Hypothalamus (tissue), 51 donors: ENCODE measurements around the gene SYNPO.

Experiments
- DNase-seq, 51 donors: peaks; one replicate each; lab custom pipeline; 2025; lab: John Stamatoyannopoulos, UW

The SYNPO gene

DNA sequence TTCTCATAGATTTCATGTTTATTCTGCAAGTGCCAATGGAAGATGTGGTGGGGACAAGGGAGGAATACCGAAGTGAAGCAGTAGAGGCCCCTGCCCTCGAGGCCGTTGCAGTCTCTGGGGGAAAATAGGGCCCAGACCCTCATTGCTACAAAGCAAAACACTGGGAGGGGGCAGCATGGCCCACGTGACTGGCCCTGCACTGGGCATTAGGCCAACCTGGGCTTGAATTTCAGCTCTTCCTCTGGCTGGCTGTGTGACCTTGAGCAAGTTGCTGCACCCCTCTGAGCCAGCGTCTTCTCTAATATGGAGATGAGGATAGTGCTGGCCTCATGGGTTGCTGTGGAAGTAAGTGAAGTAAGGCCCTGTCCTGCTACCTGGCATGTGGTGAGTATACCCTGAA, 709 bp upstream of the SYNPO start:
- no peak for DNase-seq

- DNase-seq, result no peak
Measured at GRCh38 chr5:150641006-150641570, 628 bp downstream of the SYNPO start.

GRCh38 chr5:150641824-150642566, 1.5 kb downstream of the SYNPO start:
- DNase-seq, result no peak

GRCh38 chr5:150642567-150642927, 2.1 kb downstream of the SYNPO start:
- DNase-seq, result peak in 2 of 51 donors; percentile 19 to 33

- no peak for DNase-seq
Measured at GRCh38 chr5:150642991-150643710, 2.7 kb downstream of the SYNPO start.

DNA sequence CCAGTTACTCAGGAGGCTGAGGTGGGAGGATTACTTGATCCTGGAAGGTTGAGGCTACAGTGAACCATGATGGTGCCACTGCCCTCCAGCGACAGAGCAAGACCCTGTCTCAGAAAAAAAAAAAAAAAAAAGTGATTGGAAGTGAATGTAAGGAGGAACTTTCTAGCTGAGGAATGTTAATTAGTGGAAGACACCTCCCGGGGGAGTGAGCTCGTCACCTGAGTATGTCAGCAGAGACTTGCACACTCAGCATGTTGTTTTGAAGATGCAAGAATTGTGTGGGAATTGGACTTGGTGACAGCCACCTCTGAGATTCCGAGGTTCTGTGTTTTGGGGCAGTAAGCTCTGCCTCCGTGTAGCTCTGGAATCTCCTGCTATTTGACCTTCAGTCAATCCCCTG, 3.6 kb downstream of the SYNPO start:
- DNase-seq, result no peak

- no peak for DNase-seq
Measured at GRCh38 chr5:150644514-150644913, 4.1 kb downstream of the SYNPO start.

GRCh38 chr5:150645070-150645700, 4.7 kb downstream of the SYNPO start:
- peak in 20 of 51 donors; percentile 22 to 73 (median 42) for DNase-seq

GRCh38 chr5:150647275-150648251, 7.1 kb downstream of the SYNPO start:
- peak in 13 of 51 donors; percentile 11 to 49 (median 30) for DNase-seq

- DNase-seq, result no peak
Measured at GRCh38 chr5:150648294-150649107, 8.0 kb downstream of the SYNPO start.

GRCh38 chr5:150649108-150650020, 8.9 kb downstream of the SYNPO start:
- DNase-seq, result no peak

- DNase-seq, result no peak
Measured at GRCh38 chr5:150650021-150651006, 9.9 kb downstream of the SYNPO start.

DNA sequence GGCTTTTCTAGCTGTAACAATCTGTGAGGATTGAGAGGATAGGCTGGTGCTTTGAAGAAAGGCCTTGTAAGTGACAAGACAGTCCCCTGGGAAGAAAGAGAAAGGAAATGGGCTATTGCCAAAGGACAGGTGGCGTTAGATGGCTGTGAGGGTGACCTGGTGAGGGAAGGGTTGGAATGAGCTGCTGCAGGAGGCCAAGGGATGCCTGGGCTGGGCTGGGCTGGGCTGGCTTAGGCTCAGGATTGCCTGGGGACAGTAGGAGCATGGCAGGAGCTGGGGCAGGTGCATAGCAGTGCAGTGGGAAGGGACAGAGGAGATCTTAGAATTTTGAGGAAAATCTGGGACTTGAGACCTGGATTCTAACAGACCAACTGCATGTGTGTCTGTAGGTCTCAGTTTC, 10.9 kb downstream of the SYNPO start:
- no peak for DNase-seq

DNA sequence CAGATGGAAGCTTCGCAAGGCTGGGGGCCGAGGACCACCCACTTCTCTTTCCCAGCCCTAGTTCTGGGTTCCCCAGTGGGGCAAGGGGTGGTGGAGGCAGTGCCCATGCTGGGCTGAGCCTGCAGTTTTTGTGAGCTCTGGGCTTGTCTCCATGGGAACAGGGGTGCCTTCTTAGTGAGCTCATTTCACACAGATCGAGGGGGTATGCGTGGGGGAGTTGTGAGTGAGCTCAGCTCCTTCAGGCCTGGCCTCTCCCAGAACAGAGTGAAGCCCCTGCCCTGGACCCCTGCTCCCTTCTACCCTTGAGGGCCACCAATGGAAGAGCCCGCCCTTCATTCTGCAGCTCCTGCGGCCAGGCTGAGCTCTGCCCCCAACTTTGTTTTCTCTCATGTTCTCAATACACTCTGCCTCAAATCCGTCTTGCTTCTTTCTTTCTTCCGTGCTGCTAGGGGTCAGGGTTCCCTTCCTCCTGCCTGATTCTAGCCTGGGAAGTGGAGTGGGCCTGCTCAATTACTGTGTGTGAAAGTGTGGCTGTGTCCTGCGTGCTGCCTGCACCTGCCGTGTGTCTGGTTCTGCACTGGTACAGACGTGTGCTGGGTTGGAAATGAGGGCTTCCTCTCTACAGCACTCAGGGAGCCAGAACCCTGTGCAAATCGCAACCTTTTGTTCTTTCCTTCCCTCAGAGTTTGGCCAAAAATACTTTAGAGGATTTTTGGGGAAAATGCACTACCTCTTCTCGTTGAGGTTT, 11.6 kb downstream of the SYNPO start:
- DNase-seq, result peak in 10 of 51 donors; percentile 17 to 44 (median 29)

GRCh38 chr5:150653145-150653761, 12.8 kb downstream of the SYNPO start:
- no peak for DNase-seq
